Lower lobe of right lung (tissue), 2 donors: ENCODE data around the gene CELF2. TPM values are rescaled to one million over a fixed set of nuclear protein-coding genes. Genes with fewer than 3 reads are reported as not detected.

Experiments used
- ATAC-seq, 2 donors: fragments of 200-7000 bp; cut with Tn5 transposase; one replicate each; pipeline ENCODE4 v1.9.1; 2020 to 2022; ENCODE audit warnings: mild to moderate bottlenecking in 2 of 2, moderate library complexity in 2 of 2
- DNase-seq: peaks from one replicate; pipeline ENCODE4 v3.0.0-alpha.2; 2020
- H3K27ac ChIP-seq: fragments of 200-600 bp; one replicate; pipeline ENCODE4 v1.8.0; 2022
- H3K27me3 ChIP-seq: fragments of 200-600 bp; one replicate; pipeline ENCODE4 v1.8.0; 2022; ENCODE audit warnings: low read depth
- H3K36me3 ChIP-seq: fragments of 200-600 bp; one replicate; pipeline ENCODE4 v1.8.0; 2022; ENCODE audit warnings: mild to moderate bottlenecking
- H3K4me1 ChIP-seq: fragments of 200-600 bp; one replicate; pipeline ENCODE4 v1.8.0; 2022
- H3K4me3 ChIP-seq: fragments of 200-600 bp; one replicate; pipeline ENCODE4 v1.8.0; 2022; ENCODE audit warnings: mild to moderate bottlenecking
- H3K9me3 ChIP-seq: fragments of 200-600 bp; one replicate; pipeline ENCODE4 v1.8.0; 2022
- intact Hi-C: fragments of 100-400 bp; cut with DNase I; formaldehyde crosslinking; loops from one replicate; pipeline ENCODE4 v1.11.0; 2022
- total RNA-seq: library from RNA; stranded (reverse); fragmentation: NEBNext Ultra II Directional; extraction: Animal tissue kit (Norgen Biotek cat#: 25700); gene quantifications from one replicate; pipeline ENCODE4 v1.2.1, GENCODE V29; 2021
- TF ChIP-seq, protein P1 (sequence below): fragments of 200-600 bp; IDR thresholded peaks from one replicate; pipeline ENCODE4 v1.8.0; 2022; ENCODE audit warnings: antibody characterized with exemption, mild to moderate bottlenecking
- donor health status: DM: no; HTN: yes; CAD: no; lungs with severe emphysema.

Gene CELF2
- total RNA-seq, 1 donor from 2014 or later: 106 TPM

- TF ChIP-seq, protein P1, sequence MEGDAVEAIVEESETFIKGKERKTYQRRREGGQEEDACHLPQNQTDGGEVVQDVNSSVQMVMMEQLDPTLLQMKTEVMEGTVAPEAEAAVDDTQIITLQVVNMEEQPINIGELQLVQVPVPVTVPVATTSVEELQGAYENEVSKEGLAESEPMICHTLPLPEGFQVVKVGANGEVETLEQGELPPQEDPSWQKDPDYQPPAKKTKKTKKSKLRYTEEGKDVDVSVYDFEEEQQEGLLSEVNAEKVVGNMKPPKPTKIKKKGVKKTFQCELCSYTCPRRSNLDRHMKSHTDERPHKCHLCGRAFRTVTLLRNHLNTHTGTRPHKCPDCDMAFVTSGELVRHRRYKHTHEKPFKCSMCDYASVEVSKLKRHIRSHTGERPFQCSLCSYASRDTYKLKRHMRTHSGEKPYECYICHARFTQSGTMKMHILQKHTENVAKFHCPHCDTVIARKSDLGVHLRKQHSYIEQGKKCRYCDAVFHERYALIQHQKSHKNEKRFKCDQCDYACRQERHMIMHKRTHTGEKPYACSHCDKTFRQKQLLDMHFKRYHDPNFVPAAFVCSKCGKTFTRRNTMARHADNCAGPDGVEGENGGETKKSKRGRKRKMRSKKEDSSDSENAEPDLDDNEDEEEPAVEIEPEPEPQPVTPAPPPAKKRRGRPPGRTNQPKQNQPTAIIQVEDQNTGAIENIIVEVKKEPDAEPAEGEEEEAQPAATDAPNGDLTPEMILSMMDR: no peak
- no peak for ATAC-seq
Observed at GRCh38 chr10:11009471-11010308, 8.0 kb upstream of the CELF2 start.

DNA sequence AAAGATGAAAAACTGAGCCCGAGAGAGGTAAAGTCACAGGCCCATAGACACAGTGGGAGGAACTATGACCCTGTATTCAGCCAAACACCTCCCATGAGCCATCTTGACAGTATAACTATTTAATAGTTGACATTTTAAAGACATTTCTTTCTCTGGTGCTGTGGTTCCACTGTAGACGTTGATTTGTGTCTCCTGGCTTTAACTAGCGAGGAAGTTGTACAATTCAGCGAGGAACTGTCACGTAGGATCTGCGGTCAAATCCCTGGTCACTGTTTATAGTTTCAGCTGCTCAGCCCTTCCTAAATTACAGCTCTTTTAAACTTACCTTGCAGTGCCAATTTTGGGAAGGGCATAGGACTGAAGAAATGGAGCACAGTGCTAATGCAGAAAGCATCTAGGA lies 7.1 kb upstream of the CELF2 start:
- no peak for DNase-seq
- Histone ChIP-seq H3K9me3 (no peaks in the 10 kb centered on the region), H3K4me1 (peaks cover 21% of the 10 kb centered on the region), H3K36me3 (no peaks in the 10 kb centered on the region), H3K27ac (no peak overlapping the region), H3K27me3 (no peaks in the 10 kb centered on the region), H3K4me3 (no peak overlapping the region)
- TF ChIP-seq, protein P1: no peak
- intact Hi-C loops: no loop called here
- ATAC-seq: no peak

More at GRCh38 chr10:11009471-11010308, 8.0 kb upstream of the CELF2 start:
- Histone ChIP-seq H3K36me3 (no peaks in the 10 kb centered on the region), H3K4me3 (no peak overlapping the region), H3K9me3 (no peaks in the 10 kb centered on the region), H3K4me1 (peaks cover 21% of the 10 kb centered on the region), H3K27me3 (no peaks in the 10 kb centered on the region), H3K27ac (no peak overlapping the region)
- intact Hi-C loops: no loop called here
- DNase-seq: no peak

DNA sequence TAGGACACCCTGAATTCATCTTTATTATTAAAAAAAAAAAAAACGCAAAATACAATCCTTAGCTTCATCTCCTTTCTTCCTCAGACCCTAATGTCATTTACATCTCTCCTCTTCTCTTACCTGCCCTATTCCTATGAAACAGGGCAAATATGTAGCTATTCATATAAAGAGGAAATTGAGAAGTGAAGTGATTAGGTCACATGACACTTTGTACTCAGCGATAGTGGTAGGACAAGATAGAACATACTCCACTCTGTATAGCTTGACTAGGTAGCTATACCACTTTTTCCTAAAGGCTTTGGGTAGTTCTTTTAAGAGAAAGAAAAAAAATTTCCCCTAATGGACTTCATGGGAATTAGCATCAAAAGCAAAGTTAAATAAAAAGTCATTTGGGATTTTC lies 6.2 kb upstream of the CELF2 start:
- TF ChIP-seq, protein P1: no peak
- Histone ChIP-seq H3K9me3 (no peaks in the 10 kb centered on the region), H3K4me3 (peak overlapping the region; percentile 0), H3K27ac (no peak overlapping the region), H3K27me3 (no peaks in the 10 kb centered on the region), H3K4me1 (peaks cover 27% of the 10 kb centered on the region), H3K36me3 (no peaks in the 10 kb centered on the region)
- intact Hi-C loops: no loop called here
- ATAC-seq (no peak), DNase-seq (no peak)

GRCh38 chr10:11011984-11012383 lies 5.7 kb upstream of the CELF2 start:
- Histone ChIP-seq H3K36me3 (no peaks in the 10 kb centered on the region), H3K9me3 (no peaks in the 10 kb centered on the region), H3K27ac (peak overlapping the region; percentile 76), H3K27me3 (peaks cover 3% of the 10 kb centered on the region), H3K4me1 (peaks cover 32% of the 10 kb centered on the region), H3K4me3 (peak overlapping the region; percentile 0)
- intact Hi-C loops: no loop called here
- DNase-seq (no peak), ATAC-seq (peak in 1 of 2 donors; percentile 42)
- TF ChIP-seq, protein P1: no peak

DNA sequence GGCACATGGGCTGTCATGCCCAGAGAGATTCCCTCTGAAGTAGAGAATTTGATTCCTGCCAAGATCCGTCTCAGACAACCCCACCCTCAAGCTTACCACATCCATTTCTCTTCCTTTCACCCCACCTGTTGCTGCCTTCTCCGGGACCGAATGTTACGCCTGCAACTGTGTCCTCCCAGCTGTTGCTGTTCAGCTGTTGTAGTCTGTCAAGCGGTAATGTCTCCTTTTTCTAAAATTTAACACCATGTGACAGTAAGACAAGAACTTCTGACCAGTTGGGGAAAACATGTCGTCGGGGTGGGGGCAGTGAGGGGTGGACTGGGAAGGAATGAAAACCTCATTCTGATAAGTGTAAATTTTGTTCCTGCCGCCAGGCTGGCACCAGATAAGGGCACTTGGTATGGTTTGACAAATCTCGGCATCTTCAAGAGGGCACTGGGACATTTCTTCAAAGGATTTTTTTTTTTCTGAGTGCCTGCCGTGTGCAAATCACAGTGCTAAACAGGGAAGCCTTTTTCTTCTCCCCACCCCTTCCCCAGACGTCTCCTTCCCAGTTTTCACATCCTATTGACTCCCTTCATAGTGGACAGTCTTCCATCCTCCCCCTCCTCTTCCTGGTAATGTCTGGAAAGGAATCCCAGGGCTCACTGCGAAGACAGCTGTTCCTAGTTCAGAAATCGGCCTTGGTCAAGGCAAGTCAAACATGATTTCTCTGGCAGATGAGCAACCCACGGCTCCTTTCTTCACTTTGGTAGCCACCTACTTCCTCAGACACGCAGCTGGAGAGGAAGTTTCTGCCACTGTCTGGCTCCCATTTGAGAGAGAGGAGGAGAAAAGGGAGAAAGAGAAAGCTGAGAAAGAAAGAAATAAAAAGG lies 5.0 kb upstream of the CELF2 start:
- ATAC-seq (peak; percentile 53 to 64), DNase-seq (peak; percentile 64)
- peaks cover 35% of the 10 kb centered on the region for H3K4me1 ChIP-seq
- intact Hi-C loops: no loop called here
- peak overlapping the region; percentile 0 for H3K4me3 ChIP-seq
- H3K27ac ChIP-seq: peak overlapping the region; percentile 76
- TF ChIP-seq, protein P1: no peak
- no peaks in the 10 kb centered on the region for H3K36me3 ChIP-seq
- peaks cover 4% of the 10 kb centered on the region for H3K27me3 ChIP-seq
- no peaks in the 10 kb centered on the region for H3K9me3 ChIP-seq
